Stimulated activated naive CD4-positive, alpha-beta T cell (primary cell): ENCODE data around the gene NECAB2.
"Not testable (repeated sequence)": the region's sequence is repeated elsewhere in the genome, so short reads cannot be mapped to it uniquely, and the experiment has no call there.

ENCODE experiments used
- DNase-seq, 6 experiments: peaks; one replicate each; lab custom pipeline; 2025; lab: John Stamatoyannopoulos, UW

NECAB2 gene

DNA sequence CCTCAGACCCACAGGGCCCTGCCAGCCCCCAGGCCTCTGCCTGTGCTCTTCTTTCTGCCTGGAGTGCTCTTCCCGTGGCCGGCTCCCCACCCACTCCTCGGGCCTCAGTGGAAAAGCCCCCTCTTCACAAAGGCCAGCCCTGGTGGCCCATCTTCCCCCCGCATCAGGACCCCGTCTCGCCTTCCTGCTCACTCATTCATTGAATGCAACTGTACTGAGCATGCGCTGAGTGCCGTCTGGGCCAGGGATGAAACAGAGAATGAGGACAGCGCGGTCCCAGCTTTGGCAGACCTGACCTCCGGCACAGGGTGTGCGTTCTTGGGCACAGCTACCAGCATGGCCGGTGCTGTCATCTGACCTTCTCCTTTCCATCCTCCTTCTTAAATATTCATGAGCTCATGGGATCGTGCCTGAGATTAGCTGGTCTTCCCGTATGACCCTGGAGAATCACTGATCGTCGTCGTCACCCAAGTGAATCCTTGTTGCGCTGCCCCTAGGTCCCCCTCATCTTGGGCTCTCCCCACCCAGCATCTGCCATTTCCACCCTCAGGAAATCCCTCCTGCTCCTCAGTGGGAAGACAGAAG is 31.4 kb upstream of the NECAB2 start:
- no peak for DNase-seq

DNA sequence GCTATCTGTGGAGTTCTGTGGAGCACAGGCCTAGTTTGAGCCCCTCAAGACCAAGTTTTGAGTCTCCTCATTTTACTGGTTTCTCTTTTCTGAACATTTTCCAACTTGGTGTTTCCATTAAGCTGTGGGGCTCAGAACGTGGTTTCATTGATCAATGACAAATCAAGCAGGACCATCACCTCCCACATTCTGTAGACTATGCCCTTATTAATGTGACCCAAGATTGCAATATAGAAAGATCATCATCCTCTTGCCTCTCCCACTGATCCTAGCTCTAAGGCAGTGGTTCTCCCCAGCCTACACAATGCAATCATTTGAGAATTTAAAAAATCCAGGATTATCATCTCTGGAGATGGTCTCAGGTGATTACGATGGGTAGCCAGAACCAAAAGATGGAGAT is 30.8 kb upstream of the NECAB2 start:
- no peak for DNase-seq

DNA sequence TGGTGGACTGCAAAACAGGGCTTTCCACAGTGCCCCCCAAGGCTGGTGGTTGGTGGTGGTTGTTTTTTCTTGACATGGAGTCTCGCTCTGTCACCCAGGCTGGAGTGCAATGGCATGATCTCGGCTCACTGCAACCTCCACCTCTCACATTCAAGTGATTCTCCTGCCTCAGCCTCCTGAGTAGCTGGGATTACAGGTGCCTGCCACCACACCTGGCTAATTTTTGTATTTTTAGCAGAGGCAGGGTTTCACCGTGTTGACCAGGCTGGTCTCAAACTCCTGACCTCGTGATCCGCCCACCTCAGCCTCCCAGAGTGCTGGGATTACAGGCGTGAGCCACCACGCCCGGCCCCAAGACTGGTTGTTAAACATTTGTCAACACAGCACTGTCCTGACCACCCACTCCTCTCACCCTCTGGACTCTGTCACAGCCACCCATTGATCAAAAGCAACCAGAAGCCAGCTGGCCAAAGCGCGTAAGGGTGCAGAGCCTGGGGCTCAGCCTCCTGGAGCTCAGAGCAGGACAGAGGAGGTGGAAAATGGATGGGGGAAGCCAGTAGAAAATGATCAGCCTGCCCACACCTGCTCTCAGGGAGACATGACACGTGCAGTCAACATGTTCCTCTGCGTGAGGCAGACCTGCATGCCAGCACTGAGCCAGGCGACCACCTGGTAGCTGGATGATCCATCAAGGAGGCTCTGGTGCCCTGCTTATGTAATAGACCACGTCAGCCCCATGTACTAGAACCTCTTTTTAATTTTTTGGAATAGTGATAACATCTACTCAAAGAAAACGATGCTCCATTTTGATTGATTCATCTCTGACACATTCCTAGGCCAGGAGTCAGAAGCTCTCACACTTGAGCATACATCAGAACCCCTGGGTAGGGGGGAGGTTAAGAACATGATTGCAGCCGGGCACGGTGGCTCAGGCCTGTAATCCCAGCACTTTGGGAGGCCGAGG is 29.8 kb upstream of the NECAB2 start:
- DNase-seq: no peak

DNA sequence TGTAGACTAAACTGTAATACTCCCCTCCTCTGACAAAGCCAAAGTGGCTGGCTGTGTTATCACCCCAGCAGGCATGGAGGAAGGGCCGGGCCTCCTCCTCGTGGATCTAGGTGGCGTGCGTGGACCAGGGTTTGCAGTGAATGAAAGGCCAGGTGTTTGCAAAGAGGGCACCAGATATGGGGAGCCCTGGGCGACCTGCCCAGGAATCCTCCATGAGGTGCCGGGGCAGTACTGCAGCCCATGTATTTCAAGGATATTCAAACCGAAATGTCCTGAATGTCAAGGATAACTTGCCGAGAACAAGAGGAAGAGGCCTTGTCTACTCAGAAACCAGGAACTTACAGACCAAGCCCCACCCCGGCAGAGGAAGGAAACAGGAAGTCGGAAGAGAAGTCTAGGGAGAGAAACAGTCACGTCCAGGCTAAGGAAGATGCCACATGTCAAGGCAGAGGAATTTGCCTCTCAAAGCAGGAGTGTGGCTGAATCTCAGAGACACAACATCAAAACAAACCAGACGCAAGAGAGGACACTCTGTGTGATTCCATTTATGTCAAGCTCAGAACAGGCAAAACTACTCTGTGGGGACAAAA is 28.7 kb upstream of the NECAB2 start:
- DNase-seq: no peak

DNA sequence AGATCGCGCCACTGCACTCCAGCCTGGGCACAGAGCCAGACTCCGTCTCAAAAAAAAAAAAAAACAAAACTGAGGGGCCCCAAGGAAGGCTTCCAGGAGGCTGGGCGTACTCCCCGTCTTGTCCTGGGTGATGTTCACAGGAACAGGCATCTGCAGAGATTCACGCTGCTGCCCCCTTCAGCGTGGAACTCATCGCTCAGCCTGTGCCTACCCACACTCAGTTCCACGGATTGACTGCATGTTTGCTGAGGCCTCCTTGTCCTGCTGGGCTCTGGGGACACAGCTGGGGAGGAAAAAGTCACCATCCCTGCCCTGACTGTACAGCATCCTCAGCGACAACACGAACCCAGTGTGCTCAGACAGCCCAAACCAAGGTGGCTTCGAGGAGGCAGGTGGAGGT is 27.9 kb upstream of the NECAB2 start:
- DNase-seq: no peak

DNA sequence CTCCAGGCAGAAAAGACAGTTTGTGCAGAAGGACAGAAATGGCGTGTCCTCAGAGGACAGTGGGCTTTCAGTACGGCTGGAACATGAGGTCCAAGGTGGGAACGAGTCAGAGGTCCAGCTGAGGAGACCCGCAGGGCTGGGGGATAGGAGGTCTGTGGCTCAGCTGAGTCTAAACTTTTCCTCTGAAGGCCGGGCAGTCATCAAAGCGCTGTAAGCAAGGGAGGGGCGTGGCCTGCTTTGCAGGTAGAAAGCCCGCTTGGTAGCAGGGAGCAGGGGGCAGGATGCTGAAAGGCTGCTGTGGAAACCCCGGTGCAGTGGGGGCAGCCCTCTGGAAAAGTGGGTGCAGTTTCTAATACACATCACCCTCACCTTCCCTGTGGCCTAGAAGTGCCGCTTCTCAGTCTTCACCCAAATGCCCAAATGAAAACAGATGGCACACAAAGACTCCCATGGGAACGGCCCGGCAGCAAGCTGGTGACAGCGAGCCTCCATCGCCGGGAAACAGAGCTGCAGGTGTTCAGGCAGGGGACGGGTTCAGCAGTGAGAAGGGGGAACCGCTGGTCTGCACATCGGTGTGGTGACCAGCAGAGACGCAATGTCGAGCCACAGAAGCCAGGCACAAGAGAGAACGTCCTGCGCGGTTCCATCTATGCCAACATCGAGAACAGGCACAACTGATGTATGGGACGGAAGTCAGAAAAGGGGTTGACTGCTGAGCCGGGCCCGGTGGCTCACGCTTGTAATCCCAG is 27.2 kb upstream of the NECAB2 start:
- no peak for DNase-seq

DNA sequence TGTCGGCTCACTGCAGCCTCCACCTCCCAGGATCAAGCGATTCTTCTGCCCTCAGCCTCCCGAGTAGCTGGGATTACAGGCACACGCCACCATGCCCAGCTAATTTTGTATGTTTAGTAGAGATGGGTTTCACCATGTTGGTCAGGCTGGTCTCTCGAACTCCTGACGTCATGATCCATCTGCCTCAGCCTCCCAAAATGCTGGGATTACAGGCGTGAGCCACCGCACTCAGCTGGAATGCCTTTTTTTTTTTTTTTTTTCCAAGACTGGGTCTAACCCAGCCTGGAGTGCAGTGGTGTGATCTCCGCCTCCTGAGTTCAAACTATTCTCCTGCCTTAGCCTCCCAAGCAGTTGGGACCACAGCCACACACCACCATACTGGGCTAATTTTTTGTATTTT is 26.5 kb upstream of the NECAB2 start:
- DNase-seq: not testable (repeated sequence)

DNA sequence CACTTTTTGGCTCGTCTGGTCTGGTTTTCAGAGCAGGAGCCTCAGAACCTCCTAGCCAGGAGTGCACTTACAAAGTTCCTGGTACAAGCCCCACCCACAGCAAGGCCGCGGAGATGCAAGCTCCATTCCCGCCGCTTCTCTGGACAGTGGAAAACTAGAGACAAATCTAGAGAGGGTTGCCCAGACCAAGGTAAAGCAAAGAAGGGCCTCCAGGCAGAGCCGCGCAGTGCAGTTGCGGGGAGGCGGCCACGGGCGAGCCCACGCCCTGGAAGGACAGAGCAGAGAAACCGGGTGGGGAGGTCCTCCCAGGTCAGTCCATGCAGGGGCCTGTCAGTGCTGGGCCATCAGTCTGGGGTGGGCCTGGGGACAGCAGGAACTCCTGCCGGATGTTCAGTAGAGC is 26.0 kb upstream of the NECAB2 start:
- no peak for DNase-seq

DNA sequence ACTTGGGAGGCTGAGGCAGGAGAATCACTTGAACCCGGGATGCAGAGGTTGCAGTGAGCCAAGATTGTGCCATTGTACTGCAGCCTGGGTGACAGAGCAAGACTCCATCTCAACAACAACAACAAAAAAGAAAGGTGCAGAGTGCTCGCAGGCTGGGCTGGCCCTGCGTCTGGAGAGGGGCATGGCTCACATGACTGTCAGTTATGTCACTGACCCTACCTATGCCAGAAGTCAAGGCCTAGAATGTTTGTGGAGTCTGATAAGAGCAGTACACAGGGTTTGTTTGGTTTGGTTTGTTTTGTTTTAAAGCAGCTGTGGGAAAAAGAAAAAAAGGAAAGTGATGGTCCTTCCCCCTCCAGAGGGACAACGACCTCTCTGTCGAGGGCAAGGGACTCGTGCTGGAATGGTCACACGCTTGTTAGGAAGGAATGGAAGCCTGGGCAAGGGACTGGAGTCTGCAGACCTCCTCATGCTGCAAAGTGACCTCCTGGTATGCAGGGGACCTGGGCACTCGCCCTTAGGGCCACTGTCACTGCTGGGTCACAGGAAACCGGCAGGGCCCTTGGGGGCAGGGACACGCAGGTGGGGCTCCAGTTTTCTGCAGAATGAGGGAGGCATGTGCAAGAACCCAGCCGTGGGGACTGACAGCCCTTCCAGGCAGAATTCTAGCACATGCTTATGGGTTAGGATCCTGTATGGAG is 25.1 kb upstream of the NECAB2 start:
- DNase-seq: no peak

DNA sequence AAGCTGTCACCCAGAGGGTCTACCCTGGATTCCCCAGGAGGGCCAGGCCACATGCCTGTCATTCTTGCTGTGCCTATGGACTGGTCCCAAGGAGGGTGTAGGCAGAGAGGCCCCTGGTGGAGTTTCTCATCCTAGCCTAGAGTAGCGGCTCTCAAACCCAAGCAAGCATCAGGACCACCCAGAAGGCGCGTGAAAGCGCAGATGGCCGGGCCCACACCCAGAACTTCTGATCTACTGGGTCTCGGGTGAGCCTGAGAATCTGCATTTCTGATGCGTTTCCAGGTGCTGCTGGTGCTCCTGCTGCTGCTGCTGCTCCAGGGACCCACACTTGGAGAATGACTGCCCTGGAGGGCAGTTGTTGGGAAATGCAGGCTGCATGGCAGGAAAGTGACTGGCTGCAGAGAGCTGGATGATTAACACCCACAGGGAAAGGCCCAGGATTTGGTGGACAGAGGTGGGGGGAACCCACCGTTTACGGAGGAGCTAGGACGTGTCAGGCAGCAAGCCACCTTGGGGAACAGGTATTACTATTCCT is 24.5 kb upstream of the NECAB2 start:
- no peak for DNase-seq

DNA sequence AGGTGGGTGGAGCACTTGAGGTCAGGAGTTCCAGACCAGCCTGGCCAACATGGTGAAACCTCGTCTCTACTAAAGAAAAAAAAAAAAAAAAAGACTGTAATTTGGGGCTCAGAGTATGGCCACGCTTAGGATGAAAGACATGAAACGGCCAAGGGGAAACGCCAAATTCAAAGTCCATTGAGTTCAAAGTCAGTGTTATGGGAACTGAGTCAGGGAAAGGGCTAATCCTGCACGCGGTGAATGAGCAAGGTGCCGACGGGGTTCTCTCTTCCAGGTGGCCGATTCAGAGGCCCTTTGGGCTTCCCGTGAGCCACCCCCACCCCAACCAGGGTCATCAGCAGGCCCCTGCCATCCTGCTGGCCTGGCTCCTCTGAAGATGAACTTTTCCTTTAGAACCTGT is 22.5 kb upstream of the NECAB2 start:
- DNase-seq: no peak

DNA sequence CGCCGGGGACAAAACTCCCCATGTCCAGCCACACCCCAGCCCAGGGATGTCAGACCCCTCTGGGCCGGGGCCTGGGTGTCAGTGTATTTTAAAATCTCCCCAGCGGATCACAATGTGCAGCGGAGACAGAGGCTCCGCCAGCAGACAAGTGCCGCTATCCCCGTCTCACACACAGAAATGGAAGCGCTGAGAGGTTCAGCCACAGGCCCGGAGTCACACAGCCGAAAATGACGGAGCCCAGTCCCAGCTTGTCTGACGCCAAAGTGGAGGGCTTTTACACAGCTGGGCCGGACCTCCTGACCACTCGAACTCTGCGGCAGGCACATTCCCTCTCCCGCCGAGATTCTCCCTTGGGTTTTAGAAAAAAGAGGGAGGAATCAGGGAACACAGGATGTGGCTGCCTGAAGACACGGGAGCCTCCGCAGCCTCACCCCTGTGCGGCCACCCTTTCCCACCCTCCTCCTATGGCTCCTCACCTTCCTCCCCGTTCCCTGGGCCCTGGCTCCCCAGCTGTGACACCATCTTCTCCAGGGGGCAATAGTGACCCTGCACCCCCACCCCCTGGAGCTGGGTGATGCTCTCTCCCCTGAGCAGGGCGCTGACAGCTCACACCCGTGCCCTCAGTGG is 21.8 kb upstream of the NECAB2 start:
- no peak for DNase-seq

DNA sequence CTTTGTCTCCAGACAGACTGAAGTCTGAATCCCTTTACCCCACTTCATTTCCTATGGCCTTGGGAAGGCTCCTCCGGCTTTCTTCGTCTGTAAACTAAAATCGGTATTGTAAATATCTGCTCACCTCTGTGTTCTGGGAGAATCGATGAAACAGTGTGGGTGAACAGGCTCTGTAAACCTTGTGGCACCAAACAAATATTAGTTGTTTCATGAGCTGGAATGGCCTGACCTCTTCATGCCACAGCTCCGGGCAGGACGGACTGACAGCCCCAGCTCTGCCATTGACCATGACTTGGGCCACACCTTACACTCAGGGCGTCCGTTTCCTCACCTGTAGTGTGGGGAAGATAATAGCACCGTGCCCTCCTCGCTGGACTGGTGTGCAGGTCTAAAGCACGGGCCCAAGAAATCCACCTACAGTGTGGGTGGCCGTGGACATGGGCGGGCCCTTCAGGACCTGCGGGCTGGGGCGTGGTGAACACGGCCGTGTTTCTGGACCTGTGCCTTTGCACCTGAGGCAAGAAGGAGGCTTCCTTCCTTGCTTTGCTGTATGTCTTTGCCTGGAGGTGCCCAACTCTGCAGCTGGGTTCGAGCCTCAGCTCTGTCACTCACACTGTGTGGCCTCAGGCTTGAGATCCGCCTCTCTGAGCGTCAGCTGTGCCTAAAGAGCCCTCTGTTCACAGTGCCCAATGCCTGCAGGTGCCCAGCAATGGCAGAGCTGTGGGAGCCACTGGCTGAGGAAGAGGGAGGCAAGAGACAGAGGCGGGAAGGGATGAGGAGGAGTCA is 21.1 kb upstream of the NECAB2 start:
- no peak for DNase-seq

DNA sequence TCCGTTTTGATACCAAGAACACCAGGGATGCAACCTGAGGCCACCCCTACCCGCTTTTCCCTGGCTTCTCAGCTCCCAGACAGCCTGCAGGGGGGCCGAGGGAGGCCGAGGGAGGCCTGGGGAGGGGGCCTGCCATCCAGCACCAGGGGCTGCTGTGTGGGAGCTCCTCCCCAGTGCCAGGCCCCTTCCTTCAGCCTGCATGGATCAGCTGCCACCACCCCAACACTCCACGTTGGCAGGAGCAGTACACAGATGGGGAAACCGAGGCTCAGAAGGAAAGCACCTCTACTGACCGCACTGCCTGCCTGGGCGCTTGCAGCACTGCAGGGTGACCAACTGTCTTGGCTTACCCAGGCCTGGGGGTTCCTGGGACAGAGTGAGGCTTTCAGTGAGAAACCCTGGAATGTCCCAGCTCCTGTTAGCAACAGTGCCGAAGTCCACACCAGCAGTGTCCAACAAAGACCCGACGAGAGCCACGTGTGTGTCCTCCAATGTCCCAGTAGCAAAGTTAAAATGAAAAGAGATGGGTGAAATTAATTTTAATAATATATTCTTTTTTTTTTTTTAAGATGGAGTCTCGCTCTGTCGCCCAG is 20.3 kb upstream of the NECAB2 start:
- DNase-seq: no peak

DNA sequence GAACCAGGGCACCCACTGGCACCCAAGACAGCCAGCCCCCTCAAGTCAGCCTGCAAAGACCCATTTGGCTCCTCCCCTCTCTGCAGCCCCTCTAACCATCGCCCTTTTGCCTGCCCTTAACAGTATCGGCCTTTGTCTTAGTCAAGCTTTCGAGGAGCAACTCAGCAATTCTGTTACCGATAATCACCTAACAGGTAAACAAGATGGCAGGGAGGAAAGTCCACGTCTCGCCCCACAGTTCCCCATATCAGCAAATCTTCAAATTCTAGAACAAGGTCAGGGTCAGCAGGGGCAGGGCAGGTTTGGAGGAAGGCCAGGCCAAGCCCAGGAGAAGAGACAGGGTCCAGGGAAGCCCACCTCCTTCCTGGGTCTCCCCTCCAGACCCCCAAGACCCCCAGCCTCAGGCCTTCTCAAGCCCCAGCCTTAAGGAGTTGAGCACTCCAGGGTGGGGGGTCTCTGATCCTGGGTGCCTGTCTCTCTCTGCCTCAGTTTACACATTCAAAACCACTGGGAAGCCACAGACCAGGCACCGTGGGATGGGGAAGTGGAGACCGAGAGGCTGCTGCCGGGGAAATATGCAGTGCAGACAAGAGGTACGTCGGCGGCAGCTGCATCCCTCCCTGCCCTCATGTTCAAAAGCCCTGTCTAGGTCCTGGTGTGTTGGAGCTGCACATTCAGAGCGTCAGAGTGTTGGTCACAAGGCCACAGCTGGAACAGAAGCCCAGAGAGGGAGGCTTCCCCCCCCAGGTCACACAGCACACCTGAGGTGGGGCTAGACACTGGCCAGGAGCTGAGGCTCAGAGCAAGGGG is 18.9 kb upstream of the NECAB2 start:
- DNase-seq: no peak

DNA sequence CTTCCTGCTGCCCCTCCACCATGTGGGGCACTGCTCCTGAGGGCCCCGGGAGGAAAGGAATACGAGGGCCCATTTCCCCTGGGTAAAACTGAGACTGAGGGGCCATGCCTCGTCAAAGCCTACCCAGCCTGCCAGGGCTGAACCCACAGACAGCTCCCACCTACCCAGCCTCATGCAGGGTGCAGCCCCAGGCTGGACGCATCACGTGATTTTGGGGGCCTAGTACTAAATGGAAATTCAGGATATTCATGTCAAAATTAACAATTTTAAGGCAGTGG is 18.4 kb upstream of the NECAB2 start:
- no peak for DNase-seq

DNA sequence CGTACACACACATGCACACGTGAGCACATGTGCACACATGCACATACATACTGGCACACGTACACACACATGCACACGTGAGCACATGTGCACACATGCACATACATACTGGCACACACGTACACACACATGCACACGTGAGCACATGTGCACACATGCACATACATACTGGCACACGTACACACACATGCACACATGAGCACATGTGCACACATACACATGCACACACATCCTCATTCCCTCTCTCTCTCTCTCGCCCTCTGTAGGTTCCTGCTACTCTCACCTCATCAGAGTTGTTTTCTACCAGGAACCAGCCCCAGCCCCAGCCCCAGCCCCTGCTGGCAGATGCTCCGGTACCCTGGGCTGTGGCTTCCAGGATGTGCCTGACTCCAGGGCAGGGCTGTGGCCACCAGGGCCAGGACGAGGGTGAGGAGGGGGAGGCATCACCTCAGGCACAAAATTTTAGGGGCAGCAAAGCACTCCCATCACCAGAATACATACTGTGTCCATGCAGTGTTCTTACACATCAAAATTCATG is 17.1 kb upstream of the NECAB2 start:
- not testable (repeated sequence) for DNase-seq

DNA sequence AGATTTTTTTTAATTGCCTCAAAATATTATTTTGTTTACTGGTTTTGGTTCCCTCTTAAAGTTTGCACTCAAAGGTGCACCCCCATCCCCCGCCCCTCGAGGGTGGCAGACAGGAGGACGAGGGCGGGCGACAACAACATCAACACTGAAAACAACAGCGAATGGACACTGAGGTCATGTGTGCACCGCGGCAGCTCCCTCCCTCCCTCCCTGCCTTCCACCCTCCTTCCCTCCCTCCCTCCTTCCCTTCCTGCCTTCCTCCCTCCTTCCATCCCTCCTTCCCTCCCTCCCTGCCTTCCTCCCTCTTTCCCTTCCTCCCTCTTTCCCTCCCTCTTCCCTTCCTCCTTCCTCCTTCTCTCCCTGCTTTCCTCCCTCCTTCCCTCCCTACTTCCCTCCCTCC is 16.5 kb upstream of the NECAB2 start:
- no peak for DNase-seq

DNA sequence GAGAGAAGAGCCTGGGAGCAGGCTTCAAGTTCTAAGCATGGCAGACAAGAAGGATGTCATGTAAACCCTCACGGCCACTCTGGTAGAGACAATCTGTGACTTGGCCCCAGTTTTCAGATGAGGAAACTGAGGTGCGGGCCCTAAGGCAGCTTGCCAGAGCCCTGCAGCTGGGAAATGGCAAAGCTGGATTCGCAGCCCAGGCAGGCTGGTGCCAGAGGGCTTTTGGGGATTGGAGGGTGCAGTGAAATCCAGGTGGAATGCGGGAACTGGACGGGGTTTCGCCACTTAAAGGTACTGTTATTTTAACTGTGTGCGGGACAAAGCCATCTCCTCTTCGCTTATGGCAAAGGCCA is 15.5 kb upstream of the NECAB2 start:
- DNase-seq: no peak
